Astrocyte (in vitro differentiated cells and primary cell): ENCODE measurements around the gene SEPTIN12. TPM values are rescaled to one million over a fixed set of nuclear protein-coding genes. Genes with fewer than 3 reads are reported as not detected.

ENCODE experiments used
- DNase-seq: peaks from one replicate; pipeline ENCODE4 v3.0.0-alpha.2; 2010; ENCODE audit warnings: low read depth
- FAIRE-seq: peaks from 2 replicates; lab custom pipeline; 2011; peaks lifted over from hg19 to GRCh38; lab: Jason Lieb, UNC
- H2AFZ ChIP-seq: 2 replicates; pipeline ENCODE4 v1.6.0; 2012; ENCODE audit warnings: low read depth, low read length, inconsistent platforms
- H3K27ac ChIP-seq: 2 replicates; pipeline ENCODE4 v1.5.1; 2011; ENCODE audit warnings: low read depth, low read length, inconsistent platforms
- H3K27me3 ChIP-seq: 2 replicates; pipeline ENCODE4 v1.6.0; 2011; ENCODE audit warnings: low read length, inconsistent platforms; ENCODE audit not compliant: insufficient read depth
- H3K36me3 ChIP-seq: 2 replicates; pipeline ENCODE4 v1.5.1; 2011; ENCODE audit warnings: low read length, inconsistent platforms; ENCODE audit not compliant: insufficient read depth
- H3K4me1 ChIP-seq: 2 replicates; pipeline ENCODE4 v1.5.1; 2011; ENCODE audit warnings: low read length, inconsistent platforms; ENCODE audit not compliant: insufficient read depth
- H3K4me2 ChIP-seq: 2 replicates; pipeline ENCODE4 v1.6.0; 2012; ENCODE audit warnings: low read length, inconsistent platforms
- H3K4me3 ChIP-seq: 2 replicates; pipeline ENCODE4 v1.5.1; 2011; ENCODE audit warnings: low read depth, mild to moderate bottlenecking, low read length, inconsistent platforms; ENCODE audit not compliant: insufficient read depth
- H3K79me2 ChIP-seq: 2 replicates; pipeline ENCODE4 v1.6.0; 2012; ENCODE audit warnings: mild to moderate bottlenecking, low read length, inconsistent platforms; ENCODE audit not compliant: insufficient read depth
- H3K9ac ChIP-seq: 2 replicates; pipeline ENCODE4 v1.6.0; 2012; ENCODE audit warnings: mild to moderate bottlenecking, low read length, inconsistent platforms
- H3K9me3 ChIP-seq: 2 replicates; pipeline ENCODE4 v1.5.1; 2012; ENCODE audit warnings: low read depth, mild to moderate bottlenecking, low read length, inconsistent platforms; ENCODE audit not compliant: insufficient read depth
- H4K20me1 ChIP-seq: 2 replicates; pipeline ENCODE4 v1.6.0; 2012; ENCODE audit warnings: low read length, inconsistent platforms; ENCODE audit not compliant: insufficient read depth
- H3K27ac Mint-ChIP-seq: one replicate; pipeline ENCODE4 v1.8.0; 2021; ENCODE audit warnings: mild to moderate bottlenecking, mixed read lengths; ENCODE audit not compliant: unreplicated experiment
- H3K27me3 Mint-ChIP-seq: one replicate; pipeline ENCODE4 v1.8.0; 2021; ENCODE audit warnings: low read depth, mixed read lengths; ENCODE audit not compliant: unreplicated experiment
- H3K36me3 Mint-ChIP-seq: one replicate; pipeline ENCODE4 v1.8.0; 2021; ENCODE audit warnings: low read depth, mixed read lengths; ENCODE audit not compliant: unreplicated experiment
- H3K4me1 Mint-ChIP-seq: one replicate; pipeline ENCODE4 v1.8.0; 2021; ENCODE audit warnings: low read depth, mixed read lengths; ENCODE audit not compliant: unreplicated experiment
- H3K4me3 Mint-ChIP-seq: one replicate; pipeline ENCODE4 v1.8.0; 2021; ENCODE audit warnings: mild to moderate bottlenecking, moderate library complexity, mixed read lengths; ENCODE audit not compliant: unreplicated experiment
- H3K9me3 Mint-ChIP-seq: one replicate; pipeline ENCODE4 v1.8.0; 2021; ENCODE audit warnings: mild to moderate bottlenecking, mixed read lengths; ENCODE audit not compliant: unreplicated experiment
- CTCF ChIP-seq: IDR thresholded peaks from 2 replicates; pipeline ENCODE4 v1.5.1; 2011; ENCODE audit warnings: low read depth, mild to moderate bottlenecking, inconsistent platforms, low read length, moderate library complexity; ENCODE audit not compliant: insufficient read depth
- EZH2 ChIP-seq: IDR thresholded peaks from 2 replicates; pipeline ENCODE4 v1.6.1; 2012; ENCODE audit warnings: mild to moderate bottlenecking, low read length, inconsistent platforms; ENCODE audit not compliant: insufficient read depth
- total RNA-seq: library from RNA; stranded (reverse); gene quantifications from 2 replicates; pipeline ENCODE4 v1.2.1, GENCODE V29; 2021

SEPTIN12 gene
- total RNA-seq, 1 donor from 2014 or later: 5.9 TPM

- no peaks in the 10 kb centered on the region for H3K79me2 ChIP-seq
- no peaks in the 10 kb centered on the region for H3K36me3 ChIP-seq
- Mint-ChIP-seq H3K4me3 (no peak overlapping the region), H3K27me3 (no peaks in the 10 kb centered on the region), H3K36me3 (peaks cover 1% of the 10 kb centered on the region), H3K27ac (no peak overlapping the region), H3K4me1 (peaks cover 3% of the 10 kb centered on the region), H3K9me3 (peaks cover 3% of the 10 kb centered on the region)
- no peak overlapping the region for H3K9ac ChIP-seq
- DNase-seq (no peak), FAIRE-seq (no peak)
- no peak overlapping the region for H3K27ac ChIP-seq
- H4K20me1 ChIP-seq: no peaks in the 10 kb centered on the region
- no peaks in the 10 kb centered on the region for H3K9me3 ChIP-seq
- TF ChIP-seq EZH2 (no peak), CTCF (no peak)
- no peak overlapping the region for H3K4me2 ChIP-seq
- H3K4me3 ChIP-seq: no peak overlapping the region
- H3K4me1 ChIP-seq: no peaks in the 10 kb centered on the region
- H2AFZ ChIP-seq: no peak overlapping the region
- no peaks in the 10 kb centered on the region for H3K27me3 ChIP-seq
Measured at GRCh38 chr16:4776141-4776705, 11.9 kb downstream of the SEPTIN12 start.

DNA sequence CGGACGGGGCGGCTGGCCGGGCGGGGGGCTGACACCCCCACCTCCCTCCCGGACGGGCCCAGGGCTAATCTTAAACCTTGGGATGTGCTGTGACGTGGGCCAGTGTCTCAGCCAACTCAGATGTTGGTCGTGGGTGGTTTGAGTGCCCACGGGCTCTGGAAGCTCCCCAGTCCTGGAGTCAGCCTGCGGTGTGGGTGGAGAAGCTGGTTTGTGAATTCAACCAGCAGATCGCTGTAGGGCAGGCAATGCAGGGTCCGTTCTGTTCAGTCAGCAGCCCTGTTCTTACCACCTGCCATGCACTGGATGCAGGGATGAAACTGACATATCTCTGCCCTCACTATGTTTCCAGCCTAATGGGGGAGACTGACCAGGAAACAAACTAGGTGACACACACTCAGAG, 13.1 kb downstream of the SEPTIN12 start:
- Histone ChIP-seq H2AFZ (no peak overlapping the region), H3K36me3 (no peaks in the 10 kb centered on the region), H3K27ac (no peak overlapping the region), H4K20me1 (no peaks in the 10 kb centered on the region), H3K9ac (no peak overlapping the region), H3K4me1 (no peaks in the 10 kb centered on the region), H3K4me3 (no peak overlapping the region), H3K4me2 (no peak overlapping the region), H3K27me3 (no peaks in the 10 kb centered on the region), H3K9me3 (no peaks in the 10 kb centered on the region), H3K79me2 (no peaks in the 10 kb centered on the region)
- H3K27me3 Mint-ChIP-seq: no peaks in the 10 kb centered on the region
- no peak for TF ChIP-seq CTCF
- no peak for TF ChIP-seq EZH2
- peaks cover 1% of the 10 kb centered on the region for H3K36me3 Mint-ChIP-seq
- no peak overlapping the region for H3K27ac Mint-ChIP-seq
- H3K9me3 Mint-ChIP-seq: no peaks in the 10 kb centered on the region
- no peak for FAIRE-seq
- H3K4me3 Mint-ChIP-seq: no peak overlapping the region
- no peaks in the 10 kb centered on the region for H3K4me1 Mint-ChIP-seq
- DNase-seq: no peak

DNA sequence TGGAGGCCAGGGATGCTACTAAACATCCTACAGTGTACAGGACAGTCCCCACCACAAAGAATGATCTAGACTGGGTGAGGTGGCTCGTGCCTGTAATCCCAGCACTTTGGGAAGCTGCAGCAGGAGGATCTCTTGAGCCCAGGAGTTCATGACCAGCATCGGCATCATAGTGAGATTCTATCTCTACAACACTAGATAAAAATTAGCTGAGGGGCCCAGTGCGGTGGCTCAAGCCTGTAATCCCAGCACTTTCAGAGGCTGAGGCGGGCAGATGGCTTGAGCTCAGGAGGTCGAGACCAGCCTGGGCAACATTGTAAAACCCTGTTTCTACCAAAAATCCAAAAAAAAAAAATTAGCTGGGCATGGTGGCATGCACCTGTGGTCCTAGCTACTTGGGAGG, 15.8 kb downstream of the SEPTIN12 start:
- H3K9me3 Mint-ChIP-seq: peaks cover 2% of the 10 kb centered on the region
- H3K27me3 Mint-ChIP-seq: no peaks in the 10 kb centered on the region
- no peak overlapping the region for H3K4me3 Mint-ChIP-seq
- H4K20me1 ChIP-seq: no peaks in the 10 kb centered on the region
- no peak for DNase-seq
- H3K9me3 ChIP-seq: no peaks in the 10 kb centered on the region
- H3K36me3 ChIP-seq: no peaks in the 10 kb centered on the region
- H3K27me3 ChIP-seq: no peaks in the 10 kb centered on the region
- H3K27ac ChIP-seq: no peak overlapping the region
- no peak overlapping the region for H3K27ac Mint-ChIP-seq
- no peak overlapping the region for H3K9ac ChIP-seq
- peaks cover 1% of the 10 kb centered on the region for H3K36me3 Mint-ChIP-seq
- TF ChIP-seq CTCF (no peak), EZH2 (no peak)
- no peak overlapping the region for H3K4me3 ChIP-seq
- H3K4me1 ChIP-seq: no peaks in the 10 kb centered on the region
- FAIRE-seq: no peak
- H3K4me1 Mint-ChIP-seq: peaks cover 4% of the 10 kb centered on the region
- H3K79me2 ChIP-seq: no peaks in the 10 kb centered on the region
- no peak overlapping the region for H3K4me2 ChIP-seq
- H2AFZ ChIP-seq: no peak overlapping the region
